ENCODE measurements around the gene ZNF610. TPM values are rescaled to one million over a fixed set of nuclear protein-coding genes. Genes with fewer than 3 reads are reported as not detected.

ZNF610 gene
- total and polyA plus RNA-seq, 2 of the 13 experiments (the other 11 are each of a cell fraction or from before 2014, with no cell fraction given), result 0.32 to 0.69 TPM

DNA sequence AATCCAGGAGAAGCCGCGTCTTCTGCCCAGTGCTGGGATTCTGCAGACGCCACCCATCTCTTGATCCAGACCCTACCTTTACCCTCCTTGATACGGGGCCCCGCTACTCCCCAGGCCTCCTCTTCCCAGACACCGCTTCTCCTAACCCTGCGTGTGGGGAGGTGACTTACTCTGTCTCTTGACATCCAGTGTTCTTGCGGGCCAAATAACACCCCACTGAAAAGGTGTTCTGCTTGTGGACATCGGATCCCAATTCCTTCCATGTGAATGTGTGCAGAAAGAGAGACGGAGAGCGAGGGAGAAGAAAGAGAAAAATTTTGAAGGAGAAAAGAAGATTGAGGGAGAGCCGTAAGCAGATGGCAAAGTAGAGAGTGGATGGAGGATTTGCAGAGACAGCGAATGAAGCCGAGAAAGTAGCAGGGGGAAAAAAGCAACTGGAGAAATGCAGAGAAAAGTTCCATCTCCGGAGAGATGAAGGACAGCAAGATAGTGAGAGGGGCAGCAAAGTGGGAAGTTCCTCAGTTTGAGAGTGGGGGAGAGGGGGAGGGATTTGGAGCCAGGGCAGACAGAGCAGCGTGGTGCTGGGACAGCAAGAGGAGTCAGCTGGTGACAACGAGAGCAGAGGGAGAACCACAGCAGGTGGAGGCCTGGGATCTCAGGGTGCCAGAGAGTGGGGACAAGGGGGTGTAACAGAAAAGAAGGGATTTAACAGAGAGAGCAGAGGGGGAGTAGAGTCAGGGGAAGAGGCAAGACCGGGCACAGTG is 38.3 kb upstream of the ZNF610 start (continued):
- no peak for TF ChIP-seq ZNF326 (CRISPR knock-in tag; IDR thresholded peaks at IDR 0.05; ENCODE audit: borderline replicate concordance)
- TF ChIP-seq, protein P1, sequence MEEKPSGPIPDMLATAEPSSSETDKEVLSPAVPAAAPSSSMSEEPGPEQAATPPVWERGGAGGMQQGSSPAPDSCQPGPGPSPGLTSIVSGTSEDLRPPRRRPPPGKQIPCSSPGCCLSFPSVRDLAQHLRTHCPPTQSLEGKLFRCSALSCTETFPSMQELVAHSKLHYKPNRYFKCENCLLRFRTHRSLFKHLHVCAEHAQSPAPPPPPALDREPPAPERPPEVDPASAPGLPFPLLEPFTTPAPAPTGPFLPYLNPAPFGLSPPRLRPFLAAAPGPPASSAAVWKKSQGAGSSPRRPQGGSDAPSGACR (CRISPR knock-in tag; IDR thresholded peaks at IDR 0.05), result no peak
- TF ChIP-seq SRSF4 (IDR thresholded peaks at IDR 0.05; ENCODE audit: low read depth, low read length, poor library complexity, severe bottlenecking), result no peak
- TF ChIP-seq, protein P2, sequence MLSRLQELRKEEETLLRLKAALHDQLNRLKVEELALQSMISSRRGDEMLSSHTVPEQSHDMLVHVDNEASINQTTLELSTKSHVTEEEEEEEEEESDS (CRISPR knock-in tag; IDR thresholded peaks at IDR 0.05; ENCODE audit: borderline replicate concordance), result no peak
- TF ChIP-seq SMARCC2 (IDR thresholded peaks at IDR 0.05), result no peak
- TF ChIP-seq ZSCAN29 (CRISPR knock-in tag; conservative IDR thresholded peaks at IDR 0.05), result peak; percentile 99
- TF ChIP-seq, protein P3, sequence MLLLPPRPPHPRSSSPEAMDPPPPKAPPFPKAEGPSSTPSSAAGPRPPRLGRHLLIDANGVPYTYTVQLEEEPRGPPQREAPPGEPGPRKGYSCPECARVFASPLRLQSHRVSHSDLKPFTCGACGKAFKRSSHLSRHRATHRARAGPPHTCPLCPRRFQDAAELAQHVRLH (CRISPR knock-in tag; IDR thresholded peaks at IDR 0.05; ENCODE audit: borderline replicate concordance, low read depth), result no peak
- TF ChIP-seq RFXAP (CRISPR knock-in tag; IDR thresholded peaks at IDR 0.05; ENCODE audit: borderline replicate concordance), result no peak
- no peak for TF ChIP-seq GTF3A (CRISPR knock-in tag; conservative IDR thresholded peaks at IDR 0.05)
- TF ChIP-seq EEA1 (CRISPR knock-in tag; IDR thresholded peaks at IDR 0.05; ENCODE audit: borderline replicate concordance), result no peak
- TF ChIP-seq ZNF546 (CRISPR knock-in tag; conservative IDR thresholded peaks at IDR 0.05), result no peak
- no peak for TF ChIP-seq ZSCAN12 (CRISPR knock-in tag; IDR thresholded peaks at IDR 0.05)
- TF ChIP-seq, protein P4, sequence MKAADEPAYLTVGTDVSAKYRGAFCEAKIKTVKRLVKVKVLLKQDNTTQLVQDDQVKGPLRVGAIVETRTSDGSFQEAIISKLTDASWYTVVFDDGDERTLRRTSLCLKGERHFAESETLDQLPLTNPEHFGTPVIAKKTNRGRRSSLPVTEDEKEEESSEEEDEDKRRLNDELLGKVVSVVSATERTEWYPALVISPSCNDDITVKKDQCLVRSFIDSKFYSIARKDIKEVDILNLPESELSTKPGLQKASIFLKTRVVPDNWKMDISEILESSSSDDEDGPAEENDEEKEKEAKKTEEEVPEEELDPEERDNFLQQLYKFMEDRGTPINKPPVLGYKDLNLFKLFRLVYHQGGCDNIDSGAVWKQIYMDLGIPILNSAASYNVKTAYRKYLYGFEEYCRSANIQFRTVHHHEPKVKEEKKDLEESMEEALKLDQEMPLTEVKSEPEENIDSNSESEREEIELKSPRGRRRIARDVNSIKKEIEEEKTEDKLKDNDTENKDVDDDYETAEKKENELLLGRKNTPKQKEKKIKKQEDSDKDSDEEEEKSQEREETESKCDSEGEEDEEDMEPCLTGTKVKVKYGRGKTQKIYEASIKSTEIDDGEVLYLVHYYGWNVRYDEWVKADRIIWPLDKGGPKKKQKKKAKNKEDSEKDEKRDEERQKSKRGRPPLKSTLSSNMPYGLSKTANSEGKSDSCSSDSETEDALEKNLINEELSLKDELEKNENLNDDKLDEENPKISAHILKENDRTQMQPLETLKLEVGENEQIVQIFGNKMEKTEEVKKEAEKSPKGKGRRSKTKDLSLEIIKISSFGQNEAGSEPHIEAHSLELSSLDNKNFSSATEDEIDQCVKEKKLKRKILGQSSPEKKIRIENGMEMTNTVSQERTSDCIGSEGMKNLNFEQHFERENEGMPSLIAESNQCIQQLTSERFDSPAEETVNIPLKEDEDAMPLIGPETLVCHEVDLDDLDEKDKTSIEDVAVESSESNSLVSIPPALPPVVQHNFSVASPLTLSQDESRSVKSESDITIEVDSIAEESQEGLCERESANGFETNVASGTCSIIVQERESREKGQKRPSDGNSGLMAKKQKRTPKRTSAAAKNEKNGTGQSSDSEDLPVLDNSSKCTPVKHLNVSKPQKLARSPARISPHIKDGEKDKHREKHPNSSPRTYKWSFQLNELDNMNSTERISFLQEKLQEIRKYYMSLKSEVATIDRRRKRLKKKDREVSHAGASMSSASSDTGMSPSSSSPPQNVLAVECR (CRISPR knock-in tag; IDR thresholded peaks at IDR 0.05; ENCODE audit: borderline replicate concordance), result no peak
- TF ChIP-seq, protein P5, sequence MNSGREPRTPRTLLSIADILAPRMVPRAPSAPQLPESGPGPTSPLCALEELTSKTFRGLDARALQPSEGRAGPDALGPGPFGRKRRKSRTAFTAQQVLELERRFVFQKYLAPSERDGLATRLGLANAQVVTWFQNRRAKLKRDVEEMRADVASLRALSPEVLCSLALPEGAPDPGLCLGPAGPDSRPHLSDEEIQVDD (CRISPR knock-in tag; IDR thresholded peaks at IDR 0.05; ENCODE audit: borderline replicate concordance), result no peak
- 0 out of 2 replicates have a peak, but pooled peaks have one; percentile 4 for TF ChIP-seq CREM (IDR thresholded peaks at IDR 0.05)
- TF ChIP-seq CREM (CRISPR knock-in tag; IDR thresholded peaks at IDR 0.05), result no peak
- TF ChIP-seq, protein P6, sequence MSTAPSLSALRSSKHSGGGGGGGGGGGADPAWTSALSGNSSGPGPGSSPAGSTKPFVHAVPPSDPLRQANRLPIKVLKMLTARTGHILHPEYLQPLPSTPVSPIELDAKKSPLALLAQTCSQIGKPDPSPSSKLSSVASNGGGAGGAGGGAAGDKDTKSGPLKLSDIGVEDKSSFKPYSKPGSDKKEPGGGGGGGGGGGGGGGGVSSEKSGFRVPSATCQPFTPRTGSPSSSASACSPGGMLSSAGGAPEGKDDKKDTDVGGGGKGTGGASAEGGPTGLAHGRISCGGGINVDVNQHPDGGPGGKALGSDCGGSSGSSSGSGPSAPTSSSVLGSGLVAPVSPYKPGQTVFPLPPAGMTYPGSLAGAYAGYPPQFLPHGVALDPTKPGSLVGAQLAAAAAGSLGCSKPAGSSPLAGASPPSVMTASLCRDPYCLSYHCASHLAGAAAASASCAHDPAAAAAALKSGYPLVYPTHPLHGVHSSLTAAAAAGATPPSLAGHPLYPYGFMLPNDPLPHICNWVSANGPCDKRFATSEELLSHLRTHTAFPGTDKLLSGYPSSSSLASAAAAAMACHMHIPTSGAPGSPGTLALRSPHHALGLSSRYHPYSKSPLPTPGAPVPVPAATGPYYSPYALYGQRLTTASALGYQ (CRISPR knock-in tag; IDR thresholded peaks at IDR 0.05), result no peak
- TF ChIP-seq, protein P7, sequence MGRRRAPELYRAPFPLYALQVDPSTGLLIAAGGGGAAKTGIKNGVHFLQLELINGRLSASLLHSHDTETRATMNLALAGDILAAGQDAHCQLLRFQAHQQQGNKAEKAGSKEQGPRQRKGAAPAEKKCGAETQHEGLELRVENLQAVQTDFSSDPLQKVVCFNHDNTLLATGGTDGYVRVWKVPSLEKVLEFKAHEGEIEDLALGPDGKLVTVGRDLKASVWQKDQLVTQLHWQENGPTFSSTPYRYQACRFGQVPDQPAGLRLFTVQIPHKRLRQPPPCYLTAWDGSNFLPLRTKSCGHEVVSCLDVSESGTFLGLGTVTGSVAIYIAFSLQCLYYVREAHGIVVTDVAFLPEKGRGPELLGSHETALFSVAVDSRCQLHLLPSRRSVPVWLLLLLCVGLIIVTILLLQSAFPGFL (CRISPR knock-in tag; IDR thresholded peaks at IDR 0.05), result no peak
- TF ChIP-seq ZNF670 (CRISPR knock-in tag; IDR thresholded peaks at IDR 0.05; ENCODE audit: borderline replicate concordance), result no peak
- no peak for TF ChIP-seq MEIS2 (CRISPR knock-in tag; IDR thresholded peaks at IDR 0.05)
- no peak for TF ChIP-seq ZKSCAN5 (CRISPR knock-in tag; IDR thresholded peaks at IDR 0.05)

Data from HepG2 (cell line).